NCI-H226 (cell line): ENCODE measurements around the gene GSTA4.

Experiments
- DNase-seq: peaks from one replicate; pipeline ENCODE4 v3.0.0-alpha.2; 2015

Gene GSTA4

GRCh38 chr6:52995089-52995912 is at the start of gene GSTA4:
Gene GSTA4, minus strand, starts transcription at chr6:52995284. Its CDS starts 1,041 bp downstream, at chr6:52994243.
- peak; percentile 95 for DNase-seq

- no peak for DNase-seq
Measured at GRCh38 chr6:53044572-53044971, 49.5 kb upstream of the GSTA4 start.

GRCh38 chr6:53044071-53044470 is 49.0 kb upstream of the GSTA4 start:
- peak; percentile 92 for DNase-seq

GRCh38 chr6:53043581-53043980 is 48.5 kb upstream of the GSTA4 start:
- DNase-seq: peak; percentile 74

- DNase-seq: peak; percentile 78
Measured at GRCh38 chr6:53042112-53042511, 47.0 kb upstream of the GSTA4 start.

GRCh38 chr6:53041356-53041755 is 46.3 kb upstream of the GSTA4 start:
- DNase-seq: no peak

GRCh38 chr6:53038596-53038995 is 43.5 kb upstream of the GSTA4 start:
- no peak for DNase-seq

- no peak for DNase-seq
Measured at GRCh38 chr6:53038141-53038540, 43.1 kb upstream of the GSTA4 start.

GRCh38 chr6:53035549-53036213 is 40.6 kb upstream of the GSTA4 start:
- DNase-seq: no peak

- DNase-seq: no peak
Measured at GRCh38 chr6:53033764-53034163, 38.7 kb upstream of the GSTA4 start.

GRCh38 chr6:53032849-53033248 is 37.8 kb upstream of the GSTA4 start:
- no peak for DNase-seq

GRCh38 chr6:53031281-53031680 is 36.2 kb upstream of the GSTA4 start:
- DNase-seq: no peak

- no peak for DNase-seq
Measured at GRCh38 chr6:53029761-53030160, 34.7 kb upstream of the GSTA4 start.

- DNase-seq: no peak
Measured at GRCh38 chr6:53029257-53029656, 34.2 kb upstream of the GSTA4 start.

GRCh38 chr6:53028467-53028866 is 33.4 kb upstream of the GSTA4 start:
- no peak for DNase-seq

- no peak for DNase-seq
Measured at GRCh38 chr6:53027131-53027718, 32.1 kb upstream of the GSTA4 start.

- no peak for DNase-seq
Measured at GRCh38 chr6:53026526-53026925, 31.4 kb upstream of the GSTA4 start.

- DNase-seq: no peak
Measured at GRCh38 chr6:53023323-53023722, 28.2 kb upstream of the GSTA4 start.

- DNase-seq: peak; percentile 94
Measured at GRCh38 chr6:53020005-53020744, 25.1 kb upstream of the GSTA4 start.

- DNase-seq: no peak
Measured at GRCh38 chr6:53018446-53018845, 23.4 kb upstream of the GSTA4 start.

GRCh38 chr6:53015486-53015885 is 20.4 kb upstream of the GSTA4 start:
- no peak for DNase-seq

- no peak for DNase-seq
Measured at GRCh38 chr6:53014744-53015143, 19.7 kb upstream of the GSTA4 start.

GRCh38 chr6:53014063-53014462 is 19.0 kb upstream of the GSTA4 start:
- peak; percentile 24 for DNase-seq
